Calu3 (cell line): Measurements from ENCODE around the gene RPS13. TPM values are rescaled to one million over a fixed set of nuclear protein-coding genes. Genes with fewer than 3 reads are reported as not detected.

ENCODE experiments used
- BruUV-seq: library from RNA; stranded (reverse); fragments of 400-500 nt; replicated peaks from 2 replicates; lab custom pipeline; 2021; lab: Mats Ljungman, UMichigan
- CTCF ChIA-PET: fragments of 300-600 bp; sonication (Branson Sonifier 250); formaldehyde crosslinking; loops from one replicate; lab custom pipeline; 2022; ENCODE audit warnings: antibody characterized with exemption; lab: Charles Lee
- DNase-seq: peaks from one replicate; pipeline ENCODE4 v3.0.0; 2022
- H3K27ac Mint-ChIP-seq: one replicate; pipeline ENCODE4 v1.8.0; 2022; ENCODE audit warnings: mixed read lengths; ENCODE audit not compliant: unreplicated experiment
- H3K27me3 Mint-ChIP-seq: one replicate; pipeline ENCODE4 v1.8.0; 2022; ENCODE audit warnings: mixed read lengths; ENCODE audit not compliant: unreplicated experiment
- H3K36me3 Mint-ChIP-seq: one replicate; pipeline ENCODE4 v1.8.0; 2022; ENCODE audit warnings: mild to moderate bottlenecking, moderate library complexity, mixed read lengths; ENCODE audit not compliant: insufficient read depth, unreplicated experiment
- H3K4me1 Mint-ChIP-seq: one replicate; pipeline ENCODE4 v1.8.0; 2022; ENCODE audit warnings: mild to moderate bottlenecking, low read depth, mixed read lengths; ENCODE audit not compliant: unreplicated experiment
- H3K4me3 Mint-ChIP-seq: one replicate; pipeline ENCODE4 v1.8.0; 2022; ENCODE audit warnings: mild to moderate bottlenecking, low read depth, moderate library complexity, mixed read lengths; ENCODE audit not compliant: unreplicated experiment
- H3K9me3 Mint-ChIP-seq: one replicate; pipeline ENCODE4 v1.8.0; 2022; ENCODE audit warnings: low read depth, mixed read lengths; ENCODE audit not compliant: unreplicated experiment
- CTCF ChIP-seq: fragments of 200-600 bp; IDR thresholded peaks from one replicate; pipeline ENCODE4 v1.8.0; 2022; ENCODE audit warnings: antibody characterized with exemption; ENCODE audit not compliant: unreplicated experiment
- intact Hi-C: fragments of 100-400 bp; cut with micrococcal nuclease; formaldehyde crosslinking; loops from one replicate; pipeline ENCODE4 v1.10.0; 2022; ENCODE audit not compliant: unreplicated experiment
- total RNA-seq: library from RNA; stranded (reverse); gene quantifications from 2 replicates; pipeline ENCODE4 v1.2.3, GENCODE V29; 2022

RPS13 gene
- total RNA-seq, 1 experiment from 2014 or later: 742 TPM

GRCh38 chr11:17024924-17025323 lies 52.5 kb downstream of the RPS13 start:
- CTCF ChIA-PET: interaction anchor here (0.5 kb wide), 1 partner anchor 1132 kb away, joined by 6 read pairs; no protein-coding TSS in a partner anchor
- Mint-ChIP-seq H3K9me3 (no peaks in the 10 kb centered on the region), H3K4me3 (no peak overlapping the region), H3K4me1 (no peaks in the 10 kb centered on the region), H3K27me3 (no peaks in the 10 kb centered on the region), H3K27ac (no peak overlapping the region), H3K36me3 (peaks cover 23% of the 10 kb centered on the region)
- no peak for DNase-seq
- TF ChIP-seq CTCF: no peak
- BruUV-seq: no TSS peak
- intact Hi-C loops: no loop called here

Other genes starting within 250 kb of the RPS13 start
- 138 and 167 TPM in 2 replicates for gene PLEKHA7, start 63.3 kb downstream of the RPS13 start, total RNA-seq
- gene PIK3C2A, start 130.3 kb upstream of the RPS13 start, total RNA-seq: 70.2 and 75.9 TPM in 2 replicates
- 53.2 and 58.6 TPM in 2 replicates for gene NUCB2, start 199.1 kb upstream of the RPS13 start, total RNA-seq